Measurements from ENCODE around the gene OTUD3.
"Not testable (repeated sequence)": the region's sequence is repeated elsewhere in the genome, so short reads cannot be mapped to it uniquely, and the experiment has no call there.

OTUD3 gene

GRCh38 chr1:19882111-19883071, at the start of gene OTUD3:
TSS of gene OTUD3 (plus strand) at chr1:19882395. CDS start at chr1:19882514, 119 bp downstream.
- DNase-seq (ENCODE audit: low spot score) = peak; percentile 99

GRCh38 chr1:19835578-19835977, 46.6 kb upstream of the OTUD3 start:
- no peak for DNase-seq (ENCODE audit: low spot score)

GRCh38 chr1:19837866-19838265, 44.3 kb upstream of the OTUD3 start:
- no peak for DNase-seq (ENCODE audit: low spot score)

- no peak for DNase-seq (ENCODE audit: low spot score)
Observed at GRCh38 chr1:19840228-19840627, 42.0 kb upstream of the OTUD3 start.

GRCh38 chr1:19844731-19845495, 37.3 kb upstream of the OTUD3 start:
- no peak for DNase-seq (ENCODE audit: low spot score)

GRCh38 chr1:19845555-19845954, 36.6 kb upstream of the OTUD3 start:
- no peak for DNase-seq (ENCODE audit: low spot score)

- DNase-seq (ENCODE audit: low spot score) = no peak
Observed at GRCh38 chr1:19846338-19846737, 35.9 kb upstream of the OTUD3 start.

- DNase-seq (ENCODE audit: low spot score) = not testable (repeated sequence)
Observed at GRCh38 chr1:19847334-19847733, 34.9 kb upstream of the OTUD3 start.

GRCh38 chr1:19849307-19849706, 32.9 kb upstream of the OTUD3 start:
- not testable (repeated sequence) for DNase-seq (ENCODE audit: low spot score)

GRCh38 chr1:19850214-19850613, 32.0 kb upstream of the OTUD3 start:
- DNase-seq (ENCODE audit: low spot score) = no peak

GRCh38 chr1:19852036-19852435, 30.2 kb upstream of the OTUD3 start:
- DNase-seq (ENCODE audit: low spot score) = no peak

- DNase-seq (ENCODE audit: low spot score) = no peak
Observed at GRCh38 chr1:19854866-19855265, 27.3 kb upstream of the OTUD3 start.

- no peak for DNase-seq (ENCODE audit: low spot score)
Observed at GRCh38 chr1:19858893-19859292, 23.3 kb upstream of the OTUD3 start.

- DNase-seq (ENCODE audit: low spot score) = no peak
Observed at GRCh38 chr1:19859876-19860275, 22.3 kb upstream of the OTUD3 start.

- no peak for DNase-seq (ENCODE audit: low spot score)
Observed at GRCh38 chr1:19860418-19860817, 21.8 kb upstream of the OTUD3 start.

GRCh38 chr1:19861034-19861433, 21.2 kb upstream of the OTUD3 start:
- DNase-seq (ENCODE audit: low spot score) = no peak

GRCh38 chr1:19861842-19862530, 20.2 kb upstream of the OTUD3 start:
- DNase-seq (ENCODE audit: low spot score) = no peak

GRCh38 chr1:19862944-19863343, 19.3 kb upstream of the OTUD3 start:
- no peak for DNase-seq (ENCODE audit: low spot score)

GRCh38 chr1:19864570-19865160, 17.5 kb upstream of the OTUD3 start:
- no peak for DNase-seq (ENCODE audit: low spot score)

- no peak for DNase-seq (ENCODE audit: low spot score)
Observed at GRCh38 chr1:19866029-19866428, 16.2 kb upstream of the OTUD3 start.

GRCh38 chr1:19866758-19867157, 15.4 kb upstream of the OTUD3 start:
- DNase-seq (ENCODE audit: low spot score) = no peak

- DNase-seq (ENCODE audit: low spot score) = not testable (repeated sequence)
Observed at GRCh38 chr1:19868575-19868974, 13.6 kb upstream of the OTUD3 start.

All from NAMALWA (cell line).